GM19025 (cell line): ENCODE results near the gene NAP1L4.

Experiments
- ATAC-seq: cut with Tn5 transposase; IDR thresholded peaks from one replicate; pipeline ENCODE4 v1.9.1; 2021; ENCODE audit warnings: mild to moderate bottlenecking, low read depth, moderate library complexity; ENCODE audit not compliant: unreplicated experiment

NAP1L4 gene

DNA sequence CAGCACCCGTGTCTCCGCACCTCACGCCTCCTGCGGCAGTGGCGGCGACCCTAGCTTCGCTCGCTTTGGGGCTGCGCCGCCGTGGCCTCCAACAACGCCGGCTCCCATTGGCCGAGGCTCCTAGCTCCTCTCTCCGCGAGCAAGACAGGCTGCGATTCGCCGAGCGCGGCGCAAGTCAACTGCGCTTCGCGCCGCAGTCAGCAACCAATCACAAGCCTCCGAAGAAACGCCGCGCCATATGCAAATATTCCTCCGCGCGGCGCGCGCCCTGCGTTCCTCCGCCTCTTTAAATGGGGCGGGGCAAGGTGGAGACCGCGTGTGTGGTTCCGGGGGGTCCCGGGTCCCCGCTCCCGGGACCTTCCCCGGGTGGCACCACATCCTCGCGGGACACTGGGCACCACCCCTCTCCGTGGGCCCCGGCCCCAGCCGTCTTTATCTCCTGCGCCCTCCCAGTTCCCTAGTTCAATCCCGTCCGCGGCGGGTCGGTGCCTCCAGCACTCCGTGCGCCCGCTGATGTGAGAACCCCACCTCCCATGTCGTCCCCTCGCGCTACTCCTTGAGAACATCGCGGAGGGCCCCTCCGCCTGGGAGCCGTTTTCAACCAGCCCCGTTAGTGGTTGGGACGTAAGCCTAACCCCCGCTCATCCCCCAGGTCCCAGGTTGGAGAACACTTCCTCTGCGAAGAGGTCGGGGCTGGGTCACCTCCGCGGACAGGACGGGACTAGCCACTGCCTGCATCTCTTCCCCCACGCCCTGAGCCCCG lies at the start of gene NAP1L4:
NAP1L4 (minus strand) TSS at position 96 of the 763 bp plus-strand sequence. CDS start 13,109 bp downstream, outside the sequence.
- peak; percentile 84 for ATAC-seq

GRCh38 chr11:3040881-3041280 lies 48.8 kb upstream of the NAP1L4 start:
- ATAC-seq: no peak

- ATAC-seq: no peak
These were observed 45.8 kb upstream of the NAP1L4 start for GRCh38 chr11:3037945-3038271.

GRCh38 chr11:3037040-3037944 lies 45.2 kb upstream of the NAP1L4 start:
- no peak for ATAC-seq

DNA sequence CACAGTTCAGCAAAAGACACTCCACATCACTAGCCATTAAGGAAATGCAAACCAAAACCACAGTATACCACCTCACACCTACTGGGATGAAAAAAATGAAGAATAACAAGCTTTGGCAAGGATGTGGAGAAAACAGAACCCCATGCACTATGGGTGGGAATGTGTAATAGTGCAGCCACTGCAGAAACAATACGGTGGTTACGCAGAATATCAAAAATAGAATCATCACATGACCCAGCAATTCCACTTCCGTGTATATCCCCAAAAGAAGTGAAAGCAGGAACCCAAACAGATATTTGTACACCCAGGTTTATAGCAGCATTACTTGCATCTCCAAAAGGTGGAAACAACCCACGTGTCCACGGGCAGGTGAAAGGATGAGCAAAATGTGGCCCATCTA lies 44.3 kb upstream of the NAP1L4 start:
- no peak for ATAC-seq

- no peak for ATAC-seq
These were observed 43.2 kb upstream of the NAP1L4 start for GRCh38 chr11:3035333-3035732.

- ATAC-seq: no peak
These were observed 38.4 kb upstream of the NAP1L4 start for GRCh38 chr11:3030289-3031070.

- ATAC-seq: no peak
These were observed 36.7 kb upstream of the NAP1L4 start for GRCh38 chr11:3028813-3029212.

DNA sequence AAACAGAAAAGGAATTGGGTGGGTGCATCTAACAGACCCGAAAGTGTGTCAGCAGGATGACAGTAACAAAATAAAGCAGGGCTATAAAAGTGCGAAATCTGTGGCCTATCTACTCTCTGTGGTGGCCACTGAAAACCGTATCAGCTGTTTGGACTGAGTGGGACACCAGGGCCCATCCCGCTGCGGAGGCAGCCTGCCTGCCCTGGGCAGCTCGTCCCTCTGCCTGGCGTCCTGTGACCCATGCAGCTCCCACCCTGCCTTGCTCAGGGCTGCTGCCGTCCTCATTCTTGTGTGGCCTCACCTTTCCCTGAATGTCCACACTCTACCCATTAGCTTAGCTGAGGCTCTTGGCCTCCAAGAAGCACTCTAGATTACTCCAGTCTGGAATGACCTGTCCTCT lies 34.7 kb upstream of the NAP1L4 start:
- no peak for ATAC-seq

GRCh38 chr11:3022982-3023381 lies 30.9 kb upstream of the NAP1L4 start:
- no peak for ATAC-seq

DNA sequence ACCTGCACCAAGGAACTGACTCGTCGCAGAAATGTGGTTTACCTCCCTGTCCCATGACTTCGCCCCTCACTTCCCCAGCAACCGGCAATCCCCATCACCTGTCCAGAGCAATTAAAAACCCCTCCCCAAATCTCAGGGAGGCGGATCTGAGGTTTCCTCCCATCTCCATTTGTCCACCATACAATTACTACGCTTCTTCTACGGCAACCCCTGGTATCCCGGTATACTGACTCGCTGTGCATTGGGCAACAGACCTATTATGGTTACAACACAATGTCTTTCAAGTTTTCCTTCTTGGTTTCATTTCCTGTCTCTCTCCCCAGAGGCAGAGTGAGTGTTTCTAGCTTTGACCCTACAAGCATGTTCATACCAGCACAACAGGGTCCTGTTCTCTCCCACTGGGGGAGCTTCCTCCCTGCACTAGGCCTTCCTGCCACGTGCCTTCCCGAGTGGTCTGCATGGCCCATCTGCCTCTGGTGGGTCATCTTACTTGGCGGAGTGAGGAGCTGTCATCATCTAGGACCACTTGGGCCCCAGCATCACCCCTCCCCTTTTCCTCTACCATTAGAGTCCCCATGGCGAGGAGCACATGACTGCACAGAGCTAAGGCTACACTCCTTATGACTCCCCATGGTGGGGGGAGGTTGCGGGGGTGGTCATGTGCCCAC lies 30.3 kb upstream of the NAP1L4 start:
- no peak for ATAC-seq

- no peak for ATAC-seq
These were observed 29.0 kb upstream of the NAP1L4 start for GRCh38 chr11:3021125-3021524.

GRCh38 chr11:3020011-3020410 lies 27.9 kb upstream of the NAP1L4 start:
- no peak for ATAC-seq

GRCh38 chr11:3018596-3018995 lies 26.5 kb upstream of the NAP1L4 start:
- ATAC-seq: no peak

DNA sequence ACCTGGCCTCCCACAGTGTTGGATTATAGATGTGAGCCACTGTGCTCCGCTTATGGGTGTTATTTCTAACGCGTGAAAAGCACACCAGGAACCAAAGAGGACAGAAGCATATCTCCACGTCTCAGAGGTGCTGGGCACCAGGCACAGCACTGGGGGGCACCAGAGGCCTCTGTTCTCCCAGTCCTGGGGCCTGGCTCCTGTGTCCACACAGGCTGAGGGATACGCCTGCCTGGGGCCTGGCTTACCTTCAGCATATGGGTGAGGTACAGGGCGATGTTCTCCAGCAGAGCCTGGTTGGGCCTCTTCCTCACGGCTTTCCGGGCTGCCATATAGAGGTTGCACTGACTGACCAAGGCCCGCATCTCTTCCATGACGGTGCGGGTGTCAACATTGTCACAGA lies 24.7 kb upstream of the NAP1L4 start:
- no peak for ATAC-seq

GRCh38 chr11:3015796-3016195 lies 23.7 kb upstream of the NAP1L4 start:
- no peak for ATAC-seq

DNA sequence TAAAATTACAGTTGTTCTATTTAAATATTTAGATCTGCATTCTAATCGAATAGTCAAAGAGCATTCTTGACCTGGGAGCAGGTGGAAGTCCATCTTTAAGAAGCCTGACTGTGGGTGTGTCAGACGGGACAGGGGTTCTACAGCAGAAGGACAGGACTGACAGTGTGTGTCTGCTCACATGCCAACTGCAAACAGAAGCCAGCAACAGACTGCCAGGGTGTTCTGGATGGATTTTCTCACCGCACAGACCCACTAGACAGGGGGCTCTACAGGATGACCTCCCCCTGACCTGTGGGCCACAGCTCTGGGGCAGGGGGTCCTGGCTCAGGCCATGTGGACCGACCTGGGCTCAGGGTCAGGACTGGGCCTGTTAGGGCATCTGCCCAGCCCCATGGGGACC lies 22.8 kb upstream of the NAP1L4 start:
- no peak for ATAC-seq

- peak; percentile 41 for ATAC-seq
These were observed 22.2 kb upstream of the NAP1L4 start for GRCh38 chr11:3014057-3014938.
